IPS-NIHi11 (cell line): ENCODE measurements around the gene AGPAT3.

Experiments
- DNase-seq: peaks from one replicate; pipeline ENCODE4 v3.0.0; 2012; ENCODE audit warnings: mixed read lengths, low spot score

The AGPAT3 gene

GRCh38 chr21:43922949-43923348 is 57.9 kb downstream of the AGPAT3 start:
- no peak for DNase-seq

- DNase-seq = no peak
Measured at GRCh38 chr21:43923391-43923790, 58.4 kb downstream of the AGPAT3 start.

GRCh38 chr21:43924421-43925095 is 59.5 kb downstream of the AGPAT3 start:
- no peak for DNase-seq

GRCh38 chr21:43925096-43925481 is 60.1 kb downstream of the AGPAT3 start:
- DNase-seq = no peak

GRCh38 chr21:43925609-43926008 is 60.6 kb downstream of the AGPAT3 start:
- no peak for DNase-seq

GRCh38 chr21:43926196-43926595 is 61.2 kb downstream of the AGPAT3 start:
- no peak for DNase-seq

- no peak for DNase-seq
Measured at GRCh38 chr21:43927591-43928221, 62.7 kb downstream of the AGPAT3 start.

GRCh38 chr21:43928222-43929125 is 63.5 kb downstream of the AGPAT3 start:
- DNase-seq = no peak

GRCh38 chr21:43929217-43929971 is 64.4 kb downstream of the AGPAT3 start:
- DNase-seq = no peak

GRCh38 chr21:43930074-43930847 is 65.2 kb downstream of the AGPAT3 start:
- DNase-seq = no peak

- DNase-seq = no peak
Measured at GRCh38 chr21:43930848-43931375, 65.9 kb downstream of the AGPAT3 start.

- DNase-seq = no peak
Measured at GRCh38 chr21:43931489-43931888, 66.5 kb downstream of the AGPAT3 start.

GRCh38 chr21:43932005-43932404 is 67.0 kb downstream of the AGPAT3 start:
- no peak for DNase-seq

- no peak for DNase-seq
Measured at GRCh38 chr21:43933199-43933598, 68.2 kb downstream of the AGPAT3 start.

GRCh38 chr21:43933680-43934079 is 68.7 kb downstream of the AGPAT3 start:
- no peak for DNase-seq

GRCh38 chr21:43934116-43934515 is 69.1 kb downstream of the AGPAT3 start:
- DNase-seq = no peak

- DNase-seq = no peak
Measured at GRCh38 chr21:43934716-43935705, 70.0 kb downstream of the AGPAT3 start.

- no peak for DNase-seq
Measured at GRCh38 chr21:43935711-43936110, 70.7 kb downstream of the AGPAT3 start.

GRCh38 chr21:43936247-43936967 is 71.4 kb downstream of the AGPAT3 start:
- DNase-seq = no peak
